GM23338 (cell line): ENCODE results near the gene SENP3. TPM values are rescaled to one million over a fixed set of nuclear protein-coding genes. Genes with fewer than 3 reads are reported as not detected.

Experiments used
- ATAC-seq: fragments of 200-7000 bp; cut with Tn5 transposase; 3 replicates; pipeline ENCODE4 v1.9.1; 2020
- DNase-seq: peaks from one replicate; pipeline ENCODE4 v3.0.0-alpha.2; 2015; ENCODE audit warnings: low spot score
- H2AFZ ChIP-seq: fragments of 200-600 bp; sonication (generic); 2 replicates; pipeline ENCODE4 v1.8.0; 2016; ENCODE audit warnings: antibody characterized with exemption, mild to moderate bottlenecking, moderate library complexity
- H3F3A ChIP-seq: fragments of 200-600 bp; sonication (generic); replicated peaks from 2 replicates; pipeline ENCODE4 v1.8.0; 2017; ENCODE audit warnings: antibody characterized with exemption, mixed run types, low read depth
- H3K27ac ChIP-seq: fragments of 200-600 bp; sonication (generic); 2 replicates; pipeline ENCODE4 v1.6.1; 2016; ENCODE audit warnings: low read depth
- H3K27me3 ChIP-seq: fragments of 200-600 bp; sonication (generic); 2 replicates; pipeline ENCODE4 v1.8.0; 2016; ENCODE audit warnings: mild to moderate bottlenecking, mixed run types, moderate library complexity; ENCODE audit not compliant: insufficient read depth
- H3K36me3 ChIP-seq: fragments of 200-600 bp; sonication (generic); 2 replicates; pipeline ENCODE4 v1.8.0; 2016; ENCODE audit warnings: mild to moderate bottlenecking; ENCODE audit not compliant: insufficient read depth
- H3K4me1 ChIP-seq: fragments of 200-600 bp; sonication (generic); 2 replicates; pipeline ENCODE4 v1.8.0; 2016; ENCODE audit warnings: mild to moderate bottlenecking, moderate library complexity; ENCODE audit not compliant: insufficient read depth
- H3K4me2 ChIP-seq: fragments of 200-600 bp; sonication (generic); 2 replicates; pipeline ENCODE4 v1.7.1; 2017; ENCODE audit warnings: mixed run types
- H3K4me3 ChIP-seq: fragments of 200-600 bp; sonication (generic); 2 replicates; pipeline ENCODE4 v1.6.1; 2016; ENCODE audit warnings: mixed run types
- H3K79me2 ChIP-seq: fragments of 200-600 bp; sonication (generic); replicated peaks from 2 replicates; pipeline ENCODE4 v1.8.0; 2017; ENCODE audit warnings: mild to moderate bottlenecking; ENCODE audit not compliant: insufficient read depth
- H3K9me2 ChIP-seq: fragments of 200-600 bp; sonication (generic); 2 replicates; pipeline ENCODE4 v1.8.0; 2017; ENCODE audit not compliant: insufficient read depth
- H4K20me1 ChIP-seq: fragments of 200-600 bp; sonication (generic); replicated peaks from 2 replicates; pipeline ENCODE4 v1.8.0; 2017; ENCODE audit warnings: mild to moderate bottlenecking; ENCODE audit not compliant: insufficient read depth
- H3K27ac Mint-ChIP-seq: 2 replicates; pipeline ENCODE4 v1.8.0; 2020; ENCODE audit warnings: inconsistent platforms, mild to moderate bottlenecking, moderate library complexity, mixed read lengths
- H3K27me3 Mint-ChIP-seq: 3 replicates; pipeline ENCODE4 v1.8.0; 2022; ENCODE audit warnings: low read depth, mild to moderate bottlenecking, moderate library complexity, mixed read lengths, inconsistent platforms; ENCODE audit not compliant: insufficient read depth, poor library complexity
- H3K36me3 Mint-ChIP-seq: 3 replicates; pipeline ENCODE4 v1.8.0; 2021; ENCODE audit warnings: low read depth, mild to moderate bottlenecking, inconsistent platforms, moderate library complexity, mixed read lengths
- H3K4me1 Mint-ChIP-seq: 3 replicates; pipeline ENCODE4 v1.8.0; 2020; ENCODE audit warnings: mild to moderate bottlenecking, inconsistent platforms, mixed read lengths
- H3K4me3 Mint-ChIP-seq: 3 replicates; pipeline ENCODE4 v1.8.0; 2021; ENCODE audit warnings: moderate library complexity, mild to moderate bottlenecking, inconsistent platforms, mixed read lengths
- H3K9me3 Mint-ChIP-seq: 3 replicates; pipeline ENCODE4 v1.8.0; 2020; ENCODE audit warnings: moderate library complexity, mild to moderate bottlenecking, inconsistent platforms, mixed read lengths
- CREB1 ChIP-seq: fragments of 250-450 bp; sonication (Bioruptor Pico); IDR thresholded peaks from 2 replicates; pipeline ENCODE4 v1.5.0; 2020; ENCODE audit warnings: low read depth, mild to moderate bottlenecking, moderate library complexity
- CTCF ChIP-seq, 2 experiments: fragments of 200-600 bp in 1 of 2; sonication (generic) in 1 of 2; conservative IDR thresholded peaks; 2 replicates each; pipeline versions ENCODE4 v1.5.1 to v1.6.1; 2016 to 2017; ENCODE audit warnings: antibody characterized with exemption in 2 of 2, low read depth in 2 of 2, mild to moderate bottlenecking in 2 of 2, moderate library complexity in 1 of 2
- ETS1 ChIP-seq: IDR thresholded peaks from 2 replicates; pipeline ENCODE4 v1.6.1; 2016; ENCODE audit warnings: antibody characterized with exemption
- EZH2 ChIP-seq: fragments of 200-600 bp; sonication (generic); IDR thresholded peaks from one replicate; pipeline ENCODE4 v1.8.0; 2017; ENCODE audit warnings: antibody characterized with exemption, mild to moderate bottlenecking, low read depth; ENCODE audit not compliant: unreplicated experiment
- EZH2phosphoT487 ChIP-seq: fragments of 200-600 bp; sonication (generic); IDR thresholded peaks from one replicate; pipeline ENCODE4 v1.8.1; 2018; ENCODE audit warnings: antibody characterized with exemption; ENCODE audit not compliant: unreplicated experiment
- JUNB ChIP-seq: IDR thresholded peaks from one replicate; pipeline ENCODE4 v1.6.1; 2016; ENCODE audit warnings: antibody characterized with exemption; ENCODE audit not compliant: unreplicated experiment
- NANOG ChIP-seq: IDR thresholded peaks from 2 replicates; pipeline ENCODE4 v1.6.1; 2016; ENCODE audit warnings: antibody characterized with exemption, borderline replicate concordance
- POLR2AphosphoS5 ChIP-seq: IDR thresholded peaks from 2 replicates; pipeline ENCODE4 v1.6.1; 2016; ENCODE audit warnings: antibody characterized with exemption, low read depth
- REST ChIP-seq: IDR thresholded peaks from one replicate; pipeline ENCODE4 v1.6.1; 2018; ENCODE audit warnings: antibody characterized with exemption; ENCODE audit not compliant: unreplicated experiment
- ZNF331 ChIP-seq: fragments of 250-450 bp; sonication (Bioruptor Pico); IDR thresholded peaks from 2 replicates; pipeline ENCODE4 v1.5.0; 2020; ENCODE audit warnings: low read depth, mild to moderate bottlenecking, moderate library complexity
- ZNF462 ChIP-seq: fragments of 250-450 bp; sonication (Bioruptor Pico); IDR thresholded peaks from 2 replicates; pipeline ENCODE4 v1.5.0; 2020; ENCODE audit warnings: mild to moderate bottlenecking, moderate library complexity
- polyA plus RNA-seq: library from polyadenylated mRNA; unstranded; fragments of >200 nt; fragmentation: Nextera tagmentation; extraction: Ambion mirVana; gene quantifications from 2 replicates; pipeline ENCODE4 v1.2.1, GENCODE V29; 2016
- total RNA-seq: library from RNA; depleted of rRNA; stranded (reverse); fragments of >200 nt; shearing (Covaris generic); gene quantifications from 2 replicates; pipeline ENCODE4 v1.2.3, GENCODE V29; 2014

SENP3 gene
- total and polyA plus RNA-seq, 2 experiments from 2014 or later, result 6.5 to 138 TPM

GRCh38 chr17:7530023-7530900, 31.5 kb upstream of the SENP3 start:
- H3K4me1 Mint-ChIP-seq, result no peaks in the 10 kb centered on the region
- no peak overlapping the region for H3K27ac ChIP-seq
- H3K27me3 Mint-ChIP-seq, result peaks cover 4% of the 10 kb centered on the region
- H3F3A ChIP-seq, result no peaks in the 10 kb centered on the region
- no peak overlapping the region for H2AFZ ChIP-seq
- no peaks in the 10 kb centered on the region for H3K9me2 ChIP-seq
- no peaks in the 10 kb centered on the region for H3K27me3 ChIP-seq
- no peak overlapping the region for H3K4me3 ChIP-seq
- no peak overlapping the region for H3K4me2 ChIP-seq
- H3K4me3 Mint-ChIP-seq, result no peak overlapping the region; the same call in 2 of the 3 replicates
- DNase-seq (no peak), ATAC-seq (no peak)
- no peak overlapping the region for H3K27ac Mint-ChIP-seq
- no peaks in the 10 kb centered on the region for H3K79me2 ChIP-seq
- H3K9me3 Mint-ChIP-seq, result peaks cover 49% of the 10 kb centered on the region
- H4K20me1 ChIP-seq, result no peaks in the 10 kb centered on the region
- H3K4me1 ChIP-seq, result no peaks in the 10 kb centered on the region
- no peaks in the 10 kb centered on the region for H3K36me3 ChIP-seq
- peaks cover 13% of the 10 kb centered on the region; the same call in 2 of the 3 replicates for H3K36me3 Mint-ChIP-seq
- no peak for TF ChIP-seq JUNB
- no peak for TF ChIP-seq CREB1 (CRISPR knock-in tag)
- no peak for TF ChIP-seq ZNF462 (CRISPR knock-in tag)
- no peak for TF ChIP-seq EZH2phosphoT487
- TF ChIP-seq CTCF (conservative IDR thresholded peaks at IDR 0.05; ENCODE audit: low read depth in 2 of 2), result no peak
- TF ChIP-seq POLR2AphosphoS5, result no peak
- no peak for TF ChIP-seq NANOG
- TF ChIP-seq EZH2, result no peak
- no peak for TF ChIP-seq REST
- TF ChIP-seq ZNF331 (CRISPR knock-in tag), result no peak
- no peak for TF ChIP-seq ETS1
